Stomach (tissue), 4 donors: ENCODE measurements around the gene PDCD10.

ENCODE experiments used
- POLR2A ChIP-seq, 4 donors: fragments of 450-650 bp; IDR thresholded peaks; one replicate each; pipeline ENCODE4 v1.6.1; 2016; ENCODE audit warnings: antibody characterized with exemption in 4 of 4, control low read depth in 2 of 4, mild to moderate bottlenecking in 1 of 4, moderate library complexity in 1 of 4
- TF ChIP-seq, protein P1 (sequence below), 7 experiments: fragments of 450-650 bp in 4 of 7; fragments of 200-600 bp in 3 of 7; sonication (generic) in 3 of 7; IDR thresholded peaks; one replicate each; pipeline ENCODE4 v1.5.1; 2016 to 2019; ENCODE audit warnings: antibody characterized with exemption in 7 of 7, control low read depth in 2 of 7, mild to moderate bottlenecking in 1 of 7

DNA sequence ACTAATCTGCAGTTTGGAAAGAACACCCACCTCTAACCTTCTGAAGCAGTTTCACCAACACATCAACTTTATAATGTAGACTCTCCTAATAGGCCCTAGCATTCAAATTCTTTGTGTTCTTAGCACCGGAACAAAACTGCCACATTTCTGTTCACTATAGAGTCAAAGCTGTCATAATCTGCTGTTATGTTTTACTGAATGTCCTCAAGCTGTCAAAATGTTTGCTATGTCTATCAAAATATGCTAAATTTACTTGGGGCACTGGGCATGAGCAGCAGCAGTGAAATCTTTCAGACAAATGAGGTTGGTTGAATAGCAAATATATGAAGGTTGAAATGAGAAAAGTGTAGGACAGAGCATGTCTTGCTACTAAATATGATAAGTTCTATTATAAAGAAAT lies 82.9 kb downstream of the PDCD10 start:
- TF ChIP-seq POLR2A (IDR thresholded peaks at IDR 0.05) = no peak
- TF ChIP-seq, protein P1, sequence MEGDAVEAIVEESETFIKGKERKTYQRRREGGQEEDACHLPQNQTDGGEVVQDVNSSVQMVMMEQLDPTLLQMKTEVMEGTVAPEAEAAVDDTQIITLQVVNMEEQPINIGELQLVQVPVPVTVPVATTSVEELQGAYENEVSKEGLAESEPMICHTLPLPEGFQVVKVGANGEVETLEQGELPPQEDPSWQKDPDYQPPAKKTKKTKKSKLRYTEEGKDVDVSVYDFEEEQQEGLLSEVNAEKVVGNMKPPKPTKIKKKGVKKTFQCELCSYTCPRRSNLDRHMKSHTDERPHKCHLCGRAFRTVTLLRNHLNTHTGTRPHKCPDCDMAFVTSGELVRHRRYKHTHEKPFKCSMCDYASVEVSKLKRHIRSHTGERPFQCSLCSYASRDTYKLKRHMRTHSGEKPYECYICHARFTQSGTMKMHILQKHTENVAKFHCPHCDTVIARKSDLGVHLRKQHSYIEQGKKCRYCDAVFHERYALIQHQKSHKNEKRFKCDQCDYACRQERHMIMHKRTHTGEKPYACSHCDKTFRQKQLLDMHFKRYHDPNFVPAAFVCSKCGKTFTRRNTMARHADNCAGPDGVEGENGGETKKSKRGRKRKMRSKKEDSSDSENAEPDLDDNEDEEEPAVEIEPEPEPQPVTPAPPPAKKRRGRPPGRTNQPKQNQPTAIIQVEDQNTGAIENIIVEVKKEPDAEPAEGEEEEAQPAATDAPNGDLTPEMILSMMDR (IDR thresholded peaks at IDR 0.05) = no peak
